Amniotic epithelial cell (primary cell): ENCODE measurements around the gene GNE.
"Not testable (repeated sequence)": the region's sequence is repeated elsewhere in the genome, so short reads cannot be mapped to it uniquely, and the experiment has no call there.

Source experiments
- DNase-seq: peaks from one replicate; pipeline ENCODE4 v3.0.0-alpha.2; 2010; ENCODE audit warnings: low read depth

The GNE gene

DNA sequence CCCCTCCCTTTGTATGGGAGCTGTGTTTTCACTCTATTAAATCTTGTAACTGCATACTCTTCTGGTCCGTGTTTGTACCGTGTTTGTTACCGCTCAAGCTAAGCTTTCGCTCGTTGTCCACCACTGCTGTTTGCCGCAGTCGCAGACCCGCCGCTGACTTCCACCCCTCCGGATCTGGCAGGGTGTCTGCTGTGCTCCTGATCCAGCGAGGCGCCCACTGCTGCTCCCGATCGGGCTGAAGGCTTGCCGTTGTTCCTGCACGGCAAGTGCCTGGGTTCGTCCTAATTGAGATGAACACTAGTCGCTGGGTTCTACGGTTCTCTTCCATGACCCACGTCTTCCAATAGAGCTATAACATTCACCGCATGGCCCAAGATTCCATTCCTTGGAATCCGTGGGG, 6.6 kb upstream of the GNE start:
- no peak for DNase-seq

DNA sequence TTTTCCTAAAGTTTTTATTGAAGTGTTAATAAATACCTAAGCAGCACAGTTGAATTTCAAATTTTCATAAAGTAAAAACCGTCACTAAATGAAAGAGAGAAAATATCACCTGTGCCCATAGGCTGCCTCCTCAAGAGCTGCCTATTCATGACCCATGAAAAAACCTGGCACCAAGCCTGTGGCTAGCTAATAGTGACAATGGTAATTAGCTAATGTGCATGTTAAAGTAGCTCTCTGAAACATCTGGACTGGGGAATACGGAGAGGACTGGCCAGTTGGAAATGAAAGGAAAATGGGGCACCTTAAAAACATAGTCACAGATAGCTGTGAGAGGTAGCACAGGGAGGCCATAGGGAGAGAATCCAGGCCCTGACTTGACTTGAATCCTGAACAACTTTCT, 5.4 kb upstream of the GNE start:
- no peak for DNase-seq

DNA sequence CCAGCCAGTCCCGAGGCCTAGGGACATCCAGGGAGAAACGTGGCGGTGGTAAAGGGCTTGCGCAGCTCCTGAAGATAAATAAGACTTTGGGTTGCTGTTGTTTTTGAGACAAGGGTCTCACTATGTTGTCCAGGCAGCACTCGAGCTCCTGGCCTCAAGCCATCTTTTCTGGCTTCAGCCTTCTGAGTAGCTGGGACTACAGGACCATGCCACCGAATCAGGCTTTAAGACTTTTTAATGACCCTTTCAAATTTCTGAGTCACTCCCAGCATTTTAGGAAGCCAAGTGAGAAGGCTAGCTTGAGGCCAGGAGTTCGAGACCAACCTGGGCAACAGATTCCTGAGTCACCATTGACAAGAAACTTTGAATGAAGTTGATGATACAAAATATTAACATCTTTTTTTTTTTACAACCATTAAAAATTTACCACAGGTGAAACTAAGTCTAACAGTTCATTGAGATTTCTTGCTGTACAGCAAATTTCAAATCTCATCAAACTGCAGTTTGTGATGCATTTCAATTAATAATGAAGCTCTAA, 817 bp upstream of the GNE start:
- DNase-seq = no peak

DNA sequence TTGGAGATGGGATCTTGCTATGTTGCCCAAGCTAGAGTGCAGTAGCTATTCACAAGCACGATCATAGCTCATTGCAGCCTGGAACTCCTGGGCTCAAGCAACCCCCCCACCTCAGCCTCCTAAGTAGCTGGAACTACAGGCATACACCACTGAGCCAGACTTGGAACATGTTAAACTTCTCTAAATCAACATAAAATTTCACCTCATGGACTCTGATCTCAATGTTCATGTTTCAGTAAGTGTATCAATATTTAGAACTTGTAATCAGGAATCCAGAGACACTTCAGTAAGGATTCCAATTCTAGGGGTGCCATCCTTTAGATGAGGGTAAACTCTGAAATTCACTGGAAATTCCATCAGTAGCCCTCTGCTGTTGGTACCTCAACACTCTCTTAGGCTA, 6.8 kb downstream of the GNE start:
- DNase-seq = no peak

- DNase-seq = peak; percentile 12
These were observed 8.2 kb downstream of the GNE start for GRCh38 chr9:36250079-36250478.

DNA sequence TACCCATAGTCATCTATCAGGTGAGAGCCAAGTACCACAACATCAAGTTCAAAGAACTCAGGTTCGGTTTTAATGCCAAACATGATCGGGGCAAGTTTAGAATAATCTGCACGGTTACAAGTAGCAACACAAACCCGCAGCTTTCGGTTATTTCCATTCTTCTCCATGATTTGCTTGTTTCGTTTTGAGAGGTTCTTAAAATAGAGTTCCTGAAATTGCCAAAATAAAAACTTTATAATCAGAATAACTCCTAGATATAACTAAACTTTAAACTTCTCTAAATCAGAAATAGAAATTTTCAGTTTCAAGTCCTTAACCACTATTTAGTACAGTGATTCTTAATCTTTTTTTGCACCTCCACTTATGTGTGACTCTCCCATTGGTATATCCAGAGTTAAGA, 9.1 kb downstream of the GNE start:
- no peak for DNase-seq

DNA sequence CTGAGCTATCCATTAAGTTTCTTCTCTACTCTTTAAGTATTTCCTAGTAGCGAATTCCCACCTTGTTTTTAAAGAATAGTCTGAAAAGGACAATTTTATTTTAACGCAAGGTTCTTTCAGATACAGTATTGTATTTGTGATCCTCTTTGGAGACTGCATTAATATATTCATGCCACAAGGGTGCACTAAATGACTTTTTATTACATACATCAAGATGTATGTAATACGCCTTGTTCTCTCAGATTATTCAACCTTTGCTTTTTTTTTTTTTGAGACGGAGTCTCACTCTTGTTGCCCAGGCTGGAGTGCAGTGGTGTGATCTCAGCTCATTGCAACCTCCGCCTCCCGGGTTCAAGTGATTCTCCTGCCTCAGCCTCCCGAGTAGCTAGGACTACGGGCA, 10.2 kb downstream of the GNE start:
- DNase-seq = peak; percentile 55

- no peak for DNase-seq
These were observed 10.9 kb downstream of the GNE start for GRCh38 chr9:36247356-36247755.

DNA sequence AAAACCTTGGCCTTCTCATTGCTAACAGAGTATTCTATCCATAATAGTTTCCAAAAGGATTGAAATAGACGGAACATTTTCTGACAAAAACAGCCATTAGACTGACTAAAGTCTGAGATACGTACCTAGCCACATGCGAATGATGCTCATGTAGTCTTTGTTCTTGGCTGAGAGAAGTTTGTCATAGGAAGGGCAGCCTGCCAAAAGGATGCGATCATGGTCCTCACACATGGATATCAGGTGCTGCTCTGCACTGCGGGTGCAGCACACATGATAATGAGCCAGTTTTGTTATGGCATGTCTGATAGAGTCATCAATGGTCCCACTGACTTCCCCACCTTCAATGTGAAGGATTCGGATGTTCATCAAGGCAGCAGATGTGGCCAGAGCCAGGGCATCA, 12.3 kb downstream of the GNE start:
- DNase-seq = no peak

DNA sequence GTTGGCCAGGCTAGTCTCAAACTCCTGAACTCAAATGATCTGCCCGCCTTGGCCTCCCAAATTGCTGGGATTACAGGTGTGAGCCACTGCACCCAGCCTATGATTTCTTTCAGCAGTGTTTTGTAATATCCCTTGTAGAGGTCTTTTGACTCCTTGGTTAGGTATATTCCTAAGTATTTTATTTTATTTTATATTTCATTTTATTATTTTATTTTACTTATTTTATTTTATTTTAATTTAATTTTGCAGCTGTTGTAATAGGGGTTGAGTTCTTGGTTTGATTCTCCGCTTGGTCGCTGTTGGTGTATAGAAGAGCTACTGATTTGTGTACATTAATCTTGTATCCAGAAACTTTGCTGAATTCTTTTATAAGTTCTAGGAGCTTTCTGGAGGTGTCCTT, 18.6 kb downstream of the GNE start:
- DNase-seq = not testable (repeated sequence)

DNA sequence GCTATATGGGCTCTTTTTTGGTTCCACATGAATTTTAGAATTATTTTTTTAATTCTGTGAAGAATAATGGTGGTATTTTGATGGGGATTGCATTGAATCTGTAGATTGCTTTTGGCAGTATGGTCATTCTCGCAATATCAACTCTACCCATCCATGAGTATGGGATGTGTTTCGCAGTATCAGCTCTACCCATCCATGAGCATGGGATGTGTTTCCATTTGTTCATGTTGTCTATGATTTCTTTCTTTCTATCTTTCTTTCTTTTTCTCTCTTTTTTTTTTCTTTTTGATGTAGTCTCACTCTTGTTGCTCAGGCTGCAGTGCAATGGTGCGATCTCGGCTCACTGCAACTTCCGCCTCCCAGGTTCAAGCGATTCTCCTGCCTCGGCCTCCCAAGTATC, 19.0 kb downstream of the GNE start:
- DNase-seq = not testable (repeated sequence)

- DNase-seq = no peak
These were observed 21.0 kb downstream of the GNE start for GRCh38 chr9:36237230-36237629.

DNA sequence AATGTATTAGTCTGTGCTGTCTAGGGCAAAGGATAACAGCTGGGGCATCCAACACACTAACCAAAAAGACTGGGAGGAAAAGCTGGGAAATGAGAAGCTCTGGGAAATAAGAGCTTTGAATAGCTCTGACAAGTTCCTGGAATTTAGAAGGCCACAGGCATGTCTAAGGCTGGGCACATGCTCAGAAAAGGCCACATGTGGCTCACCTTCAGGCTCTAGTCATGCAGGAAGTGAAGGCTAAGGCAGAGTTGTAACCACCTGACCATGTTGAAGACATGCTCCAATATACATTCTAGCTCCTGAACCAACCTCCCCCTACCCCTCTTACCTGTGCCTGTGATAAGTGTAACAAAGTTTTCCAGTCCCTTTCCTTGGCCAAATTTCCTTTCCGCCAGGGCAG, 35.8 kb downstream of the GNE start:
- DNase-seq = no peak

DNA sequence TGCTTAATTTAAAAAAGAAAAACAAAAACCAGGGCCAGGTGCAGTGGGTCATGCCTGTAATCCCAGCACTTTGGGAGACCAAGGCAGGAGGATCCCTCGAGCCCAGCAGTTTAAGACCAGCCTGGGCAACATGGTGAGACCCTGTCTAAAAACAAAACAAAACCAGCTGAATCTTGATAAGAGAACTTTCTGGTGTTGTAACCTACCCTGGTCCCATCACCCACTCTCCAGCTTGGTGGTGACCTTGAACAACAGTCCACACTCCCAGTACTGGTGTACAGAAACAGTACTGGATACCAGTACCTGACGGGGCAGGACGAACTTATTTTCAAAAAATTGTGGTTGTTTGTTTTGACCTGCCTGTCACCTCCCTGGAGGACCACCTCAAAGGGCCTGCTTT, 36.6 kb downstream of the GNE start:
- DNase-seq = peak; percentile 41

DNA sequence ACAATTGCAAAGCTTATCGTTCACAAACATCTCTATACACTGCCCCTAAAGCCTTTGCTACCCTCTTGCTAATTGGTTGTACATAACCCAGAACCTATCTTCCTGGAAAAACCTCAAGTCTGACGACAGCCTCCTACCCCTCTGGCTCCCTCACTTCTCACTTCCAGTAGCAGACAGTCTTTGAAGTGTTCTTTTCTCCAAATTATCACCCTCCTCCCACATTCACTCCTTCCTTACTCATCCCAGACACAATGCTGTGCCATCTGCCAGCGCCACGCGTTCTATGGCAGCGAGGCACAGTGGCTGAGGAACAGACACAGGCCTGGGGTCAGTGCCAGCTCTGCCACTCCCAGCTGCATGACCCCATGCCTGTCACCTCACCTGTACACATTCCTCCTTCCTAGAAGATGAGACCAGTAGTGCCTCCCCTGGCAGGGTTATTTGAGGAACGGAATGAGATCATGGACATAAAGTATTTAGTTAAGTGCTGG, 39.8 kb downstream of the GNE start:
- no peak for DNase-seq

DNA sequence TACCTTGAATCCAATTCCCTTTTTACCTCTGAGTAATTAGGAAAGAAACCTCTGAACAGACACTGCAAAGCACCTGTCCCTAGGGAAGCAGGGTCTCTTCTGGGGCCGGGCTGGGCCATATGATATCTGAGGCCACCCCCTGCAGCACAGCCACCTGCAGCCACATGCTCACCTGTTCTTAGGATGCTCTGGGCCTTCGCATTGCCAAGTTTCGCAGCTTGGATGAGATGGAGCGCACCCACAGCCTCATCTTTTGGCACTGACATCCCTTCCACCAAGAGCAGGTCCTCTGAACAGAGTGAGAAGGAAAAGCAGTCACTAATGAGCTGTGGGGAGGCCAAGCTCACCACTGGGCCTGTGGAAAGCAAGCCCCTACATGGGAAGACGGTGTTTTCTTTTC, 40.2 kb downstream of the GNE start:
- DNase-seq = no peak

- no peak for DNase-seq
These were observed 40.8 kb downstream of the GNE start for GRCh38 chr9:36217256-36217968.

GRCh38 chr9:36214571-36214970, 43.7 kb downstream of the GNE start:
- peak; percentile 85 for DNase-seq

- DNase-seq = no peak
These were observed 44.3 kb downstream of the GNE start for GRCh38 chr9:36213989-36214388.

DNA sequence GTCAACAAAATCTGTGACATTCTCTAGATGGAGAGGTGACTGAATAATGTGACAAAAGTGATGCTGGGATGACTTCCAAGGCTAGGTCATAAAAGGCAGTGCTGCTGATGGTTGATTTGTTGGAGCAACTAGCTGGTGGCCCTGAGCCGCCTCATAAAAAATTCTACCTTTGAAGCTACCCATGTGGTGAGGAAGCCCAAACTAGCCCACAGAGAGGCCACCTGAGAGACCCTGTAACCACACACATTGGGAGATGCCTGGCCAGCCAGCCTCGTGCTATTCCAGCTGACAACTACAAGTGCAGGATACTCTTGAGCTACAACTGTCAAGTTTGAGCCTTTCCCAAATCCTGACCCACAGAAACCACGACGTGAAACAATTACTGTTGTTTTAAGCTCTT, 44.9 kb downstream of the GNE start:
- DNase-seq = no peak

DNA sequence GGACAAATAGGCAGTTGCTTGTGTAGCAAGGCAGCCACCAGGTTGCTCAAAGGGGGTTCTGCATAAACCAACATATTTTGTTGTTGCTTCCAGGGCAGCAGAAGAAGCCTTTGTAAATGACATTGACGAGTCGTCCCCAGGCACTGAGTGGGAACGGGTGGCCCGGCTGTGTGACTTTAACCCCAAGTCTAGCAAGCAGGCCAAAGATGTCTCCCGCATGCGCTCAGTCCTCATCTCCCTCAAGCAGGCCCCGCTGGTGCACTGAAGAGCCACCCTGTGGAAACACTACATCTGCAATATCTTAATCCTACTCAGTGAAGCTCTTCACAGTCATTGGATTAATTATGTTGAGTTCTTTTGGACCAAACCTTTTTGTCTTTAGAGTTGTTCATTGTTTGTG, 46.7 kb downstream of the GNE start:
- DNase-seq = no peak

GRCh38 chr9:36210722-36211121, 47.5 kb downstream of the GNE start:
- DNase-seq = no peak

- peak; percentile 42 for DNase-seq
These were observed 49.6 kb downstream of the GNE start for GRCh38 chr9:36208521-36209253.
